GM20431 (cell line): ENCODE data around the gene EIF1.
"Not testable (repeated sequence)": the region's sequence is repeated elsewhere in the genome, so short reads cannot be mapped to it uniquely, and the experiment has no call there.

Experiments
- in situ Hi-C: fragments of 300-500 bp; cut with MseI, MboI; formaldehyde crosslinking; loops from one replicate; pipeline ENCODE4 v1.15.0; 2020; ENCODE audit warnings: low sequenced_read_pairs; ENCODE audit not compliant: unreplicated experiment

EIF1 gene

DNA sequence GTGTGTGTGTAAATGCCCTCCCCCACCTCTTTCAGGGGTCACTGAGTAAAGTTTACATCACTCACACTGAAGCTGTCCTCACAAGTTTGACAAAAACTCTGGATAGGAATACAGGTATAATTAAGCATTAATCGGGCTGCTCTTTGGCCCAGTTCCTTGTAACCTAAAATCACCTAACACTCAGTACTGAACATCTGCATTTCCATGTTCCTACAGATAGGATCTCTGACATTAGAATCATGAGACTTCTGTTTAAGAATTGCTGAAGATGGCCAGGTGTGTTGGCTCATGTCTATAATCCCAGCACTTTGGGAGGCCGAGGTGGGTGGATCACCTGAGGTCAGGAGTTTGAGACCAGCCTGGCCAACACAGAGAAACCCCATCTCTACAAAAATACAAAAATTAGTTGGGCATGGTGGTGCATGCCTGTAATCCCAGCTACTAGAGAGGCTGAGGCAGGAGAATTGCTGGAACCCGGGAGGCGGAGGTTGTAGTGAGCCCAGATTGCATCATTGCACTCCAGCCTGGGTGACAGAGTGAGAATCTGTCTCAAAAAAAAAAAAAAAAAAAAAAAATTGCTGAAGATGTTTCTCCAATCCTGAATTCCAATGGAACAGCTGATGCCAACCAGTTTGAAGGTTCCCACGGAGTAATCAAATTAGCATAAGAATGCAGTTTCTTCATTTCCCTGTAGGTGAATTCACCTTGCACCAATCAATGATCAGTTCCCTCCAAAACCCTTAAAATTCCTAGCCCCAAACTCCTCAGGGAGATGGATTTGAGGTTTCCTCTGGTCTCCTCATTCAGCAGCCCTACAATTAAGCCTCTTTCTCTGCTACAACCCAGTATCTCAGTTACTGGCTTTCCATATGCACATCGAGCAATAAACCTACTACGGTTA, 13.3 kb upstream of the EIF1 start:
- in situ Hi-C loops: not testable (repeated sequence)

DNA sequence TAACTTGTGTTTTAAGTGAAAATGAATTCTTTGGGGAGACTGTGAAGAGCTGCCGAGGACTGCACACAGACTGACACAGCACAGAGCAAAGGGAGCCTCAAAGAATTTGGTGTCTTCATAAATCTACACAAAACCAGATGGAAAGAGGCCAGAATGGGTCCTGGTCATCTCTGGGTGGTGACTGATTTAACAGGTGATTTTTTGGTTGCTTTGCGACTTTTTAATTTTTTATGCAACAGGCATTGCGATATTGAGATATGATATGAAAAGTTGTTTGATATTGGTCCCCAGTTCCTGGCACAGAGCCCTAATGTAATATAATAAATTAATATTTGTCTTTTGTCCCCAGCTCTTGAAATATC, 12.6 kb upstream of the EIF1 start:
- in situ Hi-C loops: no loop called here

GRCh38 chr17:41678411-41678906, 10.2 kb upstream of the EIF1 start:
- in situ Hi-C loops: no loop called here

GRCh38 chr17:41678907-41679739, 9.6 kb upstream of the EIF1 start:
- in situ Hi-C loops: no loop called here

GRCh38 chr17:41679740-41680425, 8.8 kb upstream of the EIF1 start:
- in situ Hi-C loops: no loop called here

GRCh38 chr17:41680426-41681040, 8.2 kb upstream of the EIF1 start:
- in situ Hi-C loops: no loop called here

DNA sequence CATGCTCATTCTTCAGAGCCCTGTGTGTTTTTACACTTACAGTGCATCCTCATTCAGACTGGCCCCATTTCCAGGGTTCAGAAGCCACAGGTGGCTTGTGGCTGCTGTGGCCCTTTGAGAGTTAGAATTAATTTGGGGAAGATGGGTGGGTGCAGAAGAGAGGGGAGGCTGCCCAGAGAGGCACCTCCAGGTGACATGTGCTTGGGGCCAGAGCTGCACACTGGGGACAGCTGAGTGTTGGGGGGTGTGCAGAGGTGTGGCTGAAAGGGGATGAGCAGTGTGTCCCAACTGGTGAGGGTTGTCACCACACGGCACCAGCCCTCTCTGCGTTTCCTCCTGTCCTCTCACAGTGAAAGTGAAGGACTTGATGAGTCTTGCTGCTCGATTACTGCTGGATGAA, 6.9 kb upstream of the EIF1 start:
- in situ Hi-C loops: no loop called here

GRCh38 chr17:41682631-41683030, 6.1 kb upstream of the EIF1 start:
- in situ Hi-C loops: no loop called here

GRCh38 chr17:41683441-41684007, 5.2 kb upstream of the EIF1 start:
- in situ Hi-C loops: no loop called here

DNA sequence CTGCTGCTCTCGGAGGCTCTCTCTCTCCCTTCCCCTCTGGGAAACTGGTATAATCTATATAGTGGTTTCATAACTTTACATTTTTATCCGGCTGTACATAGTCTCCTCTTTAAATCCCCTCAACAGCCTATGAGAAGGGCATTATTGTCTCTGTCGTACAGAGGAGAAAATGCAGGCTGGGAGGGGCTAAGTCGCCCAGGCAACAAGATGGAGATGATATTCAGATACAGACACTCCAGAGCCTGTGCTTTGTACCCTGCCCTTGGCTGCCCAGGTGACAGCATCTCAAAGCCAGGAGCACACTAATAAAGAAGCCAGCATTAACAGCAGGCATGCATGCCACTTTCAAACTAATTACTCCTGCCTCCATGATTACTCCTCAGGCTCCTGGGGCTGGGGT, 4.7 kb upstream of the EIF1 start:
- in situ Hi-C loops: no loop called here

DNA sequence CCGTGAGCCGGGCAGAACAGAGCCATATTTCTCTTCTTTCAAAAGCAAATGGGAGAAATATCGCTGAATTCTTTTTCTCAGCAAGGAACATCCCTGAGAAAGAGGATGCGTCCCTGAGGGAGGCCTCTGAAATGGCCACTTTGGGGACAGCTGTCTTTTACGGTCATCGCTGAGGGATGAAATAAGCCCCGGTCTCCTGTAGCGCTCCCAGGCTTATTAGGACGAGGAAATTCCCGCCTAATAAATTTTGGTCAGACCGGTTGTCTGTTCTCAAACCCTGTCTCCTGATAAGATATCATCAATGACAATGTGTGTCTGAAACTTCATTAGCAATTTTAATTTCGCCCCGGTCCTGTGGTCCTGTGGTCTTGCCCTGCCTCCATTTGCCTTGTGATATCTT, 2.9 kb upstream of the EIF1 start:
- in situ Hi-C loops: not testable (repeated sequence)

DNA sequence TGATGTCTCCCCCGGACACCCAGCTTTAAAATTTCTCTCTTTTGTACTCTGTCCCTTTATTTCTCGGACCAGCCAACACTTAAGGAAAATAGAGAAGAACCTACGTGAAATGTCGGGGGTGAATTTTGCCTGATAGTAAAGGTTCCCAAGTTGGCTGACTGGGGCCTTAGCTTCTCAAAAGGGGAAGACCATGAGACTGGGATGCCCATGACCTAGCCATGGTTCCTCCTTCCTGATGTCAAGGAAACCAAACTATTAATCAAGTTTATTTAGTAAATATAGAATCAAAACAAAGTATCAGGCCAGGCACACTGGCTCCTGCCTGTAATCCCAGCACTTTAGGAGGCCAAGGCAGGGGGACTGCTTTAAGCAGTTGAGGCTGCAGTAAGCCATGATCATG, 2.4 kb upstream of the EIF1 start:
- in situ Hi-C loops: no loop called here

DNA sequence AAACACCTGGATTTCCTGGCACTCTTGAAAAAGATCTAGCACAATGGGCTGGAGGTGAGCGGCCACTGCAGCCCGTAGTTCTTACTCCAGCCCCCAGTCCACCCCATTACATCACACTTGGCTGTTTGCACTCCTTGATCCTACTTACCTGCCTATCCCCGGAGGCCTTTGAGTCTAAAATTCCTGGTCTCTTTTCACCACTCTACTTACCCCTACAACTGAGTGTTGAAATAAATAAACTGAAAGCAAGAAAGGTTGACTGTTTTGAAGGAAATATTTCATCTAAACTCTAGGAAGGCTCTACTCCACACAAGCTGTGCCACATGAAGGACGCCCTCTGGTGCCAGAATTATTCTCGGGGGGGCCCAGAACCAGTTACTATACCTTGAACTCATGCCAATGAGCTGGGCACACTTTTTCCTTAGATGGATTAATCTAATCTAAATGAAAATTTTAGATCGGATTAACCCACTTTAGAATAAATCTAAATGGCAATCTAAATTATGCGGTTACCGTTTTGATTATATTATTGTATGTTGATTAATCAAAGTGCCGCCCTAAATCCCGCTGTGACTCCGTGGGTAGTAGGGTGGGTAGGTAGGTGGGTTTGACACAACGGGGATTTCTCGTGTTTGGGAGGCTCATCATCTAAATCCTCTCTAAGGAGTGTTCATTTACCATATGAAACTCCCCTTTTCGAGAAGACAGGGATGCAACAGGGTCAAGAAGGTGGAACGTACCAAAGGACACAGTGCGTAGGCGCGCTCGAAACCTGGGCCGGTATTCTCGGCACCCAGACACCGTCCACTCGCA, 651 bp upstream of the EIF1 start:
- in situ Hi-C loops: no loop called here

DNA sequence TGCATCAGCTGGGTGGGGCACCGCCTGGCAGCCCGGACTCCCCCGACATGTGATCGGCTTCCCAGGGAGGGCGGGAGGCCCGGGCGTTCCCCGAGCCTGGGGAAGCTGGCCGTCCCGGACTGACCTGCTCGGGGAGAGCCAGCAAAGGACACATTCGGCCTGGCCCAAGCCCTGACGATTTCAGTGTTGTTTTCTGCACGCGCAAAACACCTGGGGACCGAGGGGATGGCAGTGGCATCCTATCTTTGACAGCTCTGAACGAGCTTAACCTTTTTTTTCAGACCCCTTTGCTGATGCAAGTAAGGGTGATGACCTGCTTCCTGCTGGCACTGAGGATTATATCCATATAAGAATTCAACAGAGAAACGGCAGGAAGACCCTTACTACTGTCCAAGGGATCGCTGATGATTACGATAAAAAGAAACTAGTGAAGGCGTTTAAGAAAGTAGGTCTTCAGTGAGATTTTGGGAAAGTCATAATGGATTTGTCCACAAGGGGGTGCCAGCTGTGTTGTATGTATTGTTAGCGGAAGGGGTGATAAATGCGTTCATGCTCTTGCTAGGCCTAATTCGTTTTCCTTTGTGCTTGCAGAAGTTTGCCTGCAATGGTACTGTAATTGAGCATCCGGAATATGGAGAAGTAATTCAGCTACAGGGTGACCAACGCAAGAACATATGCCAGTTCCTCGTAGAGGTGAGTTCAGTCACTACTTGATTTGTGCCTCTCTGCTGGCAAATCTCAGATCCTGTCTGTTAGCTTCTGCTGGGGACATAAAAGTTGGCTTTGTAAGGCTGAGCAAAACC, 1.0 kb downstream of the EIF1 start:
- in situ Hi-C loops: no loop called here

DNA sequence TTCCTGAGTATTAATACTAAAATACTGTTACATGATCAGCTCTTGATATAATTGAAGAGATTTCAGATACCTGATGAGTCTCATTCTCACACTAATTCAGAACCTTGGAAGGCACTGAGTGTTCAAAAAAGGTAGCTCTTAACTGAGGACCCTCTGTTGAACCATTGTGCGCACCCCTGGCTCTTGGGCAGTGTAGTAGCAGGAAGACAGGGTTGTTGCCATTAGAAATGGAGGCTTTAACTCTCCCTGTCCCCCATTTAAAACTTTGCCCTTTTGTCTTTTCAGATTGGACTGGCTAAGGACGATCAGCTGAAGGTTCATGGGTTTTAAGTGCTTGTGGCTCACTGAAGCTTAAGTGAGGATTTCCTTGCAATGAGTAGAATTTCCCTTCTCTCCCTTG, 1.8 kb downstream of the EIF1 start:
- in situ Hi-C loops: no loop called here

GRCh38 chr17:41691031-41691777, 2.5 kb downstream of the EIF1 start:
- in situ Hi-C loops: no loop called here

DNA sequence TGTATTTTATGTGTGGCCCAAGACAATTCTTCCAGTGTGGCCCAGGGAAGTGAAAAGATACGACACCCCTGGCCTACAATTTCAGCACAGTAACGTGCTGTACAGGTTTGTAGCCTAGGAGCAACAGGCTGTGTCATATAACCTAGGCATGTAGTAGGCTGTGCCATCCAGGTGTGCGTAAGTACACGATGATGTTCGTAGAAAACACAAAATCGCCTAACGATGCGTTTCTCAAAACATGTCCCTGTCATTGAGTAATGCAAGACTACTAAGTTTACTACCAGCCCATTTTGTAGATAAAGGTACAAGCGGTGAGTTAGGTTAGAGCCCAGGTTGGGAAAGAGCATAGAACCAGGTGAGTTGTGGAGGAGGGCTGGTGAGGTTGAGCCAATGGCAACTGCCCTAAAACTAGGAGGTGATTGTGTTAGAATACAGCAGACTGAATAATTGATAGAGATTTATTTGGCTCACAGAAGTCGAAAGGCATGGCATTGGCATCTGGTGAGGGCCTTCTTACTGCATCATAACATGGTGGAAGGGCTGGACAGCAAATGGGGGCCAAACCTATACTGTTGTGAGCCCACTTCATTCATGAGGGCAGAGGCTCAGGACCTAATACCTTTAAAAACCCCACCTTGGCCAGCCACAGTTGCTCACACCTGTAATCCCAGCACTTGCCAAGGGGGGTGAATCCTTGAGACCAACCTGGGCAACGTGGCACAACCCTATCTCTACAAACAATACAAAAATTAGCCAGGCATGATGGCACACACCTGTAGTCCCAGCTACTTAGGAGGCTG, 4.2 kb downstream of the EIF1 start:
- in situ Hi-C loops: no loop called here
